ENCODE data around the gene LRCOL1. TPM values are rescaled to one million over a fixed set of nuclear protein-coding genes. Genes with fewer than 3 reads are reported as not detected.
A peak's percentile ranks its signal among the peaks of the same experiment; 100 is the strongest.

LRCOL1 gene
- total RNA-seq, 2 donors from 2014 or later = 0.47 TPM; not detected in 1

DNA sequence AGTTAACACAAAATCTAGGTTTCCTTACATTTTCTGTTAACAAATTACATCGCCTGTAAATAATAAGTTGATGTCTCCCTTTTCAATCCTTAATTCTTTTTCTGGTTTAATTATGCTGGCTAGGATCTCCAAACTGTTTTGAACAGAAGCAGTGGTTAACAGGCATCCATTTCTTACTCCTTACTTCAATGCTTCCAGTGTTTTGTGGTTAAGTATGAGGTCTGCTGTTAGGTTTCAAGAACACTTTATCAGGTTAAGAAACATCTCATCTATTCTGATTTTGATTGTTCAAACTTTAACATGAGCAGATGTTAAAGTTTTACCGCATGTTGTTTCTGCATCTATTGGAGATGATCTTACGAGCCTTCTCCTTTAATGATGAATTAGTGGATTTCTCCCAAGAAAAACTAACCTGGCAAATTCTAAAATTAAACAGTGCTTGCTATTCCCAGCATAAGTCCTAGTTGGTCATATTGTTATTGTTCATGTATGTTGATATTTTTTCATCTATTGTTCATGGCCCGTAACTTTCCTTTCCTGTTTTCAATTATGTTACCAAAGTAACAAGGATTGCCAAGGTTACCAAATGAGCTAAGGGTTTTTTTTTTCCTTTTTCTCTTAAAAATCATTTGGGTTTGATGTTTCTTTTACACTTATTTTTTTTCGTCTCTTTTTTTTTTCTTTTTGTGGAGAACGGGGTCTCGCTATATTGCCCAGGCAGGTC is 43.3 kb upstream of the LRCOL1 start:
- DNase-seq = no peak
- TF ChIP-seq, protein P1, sequence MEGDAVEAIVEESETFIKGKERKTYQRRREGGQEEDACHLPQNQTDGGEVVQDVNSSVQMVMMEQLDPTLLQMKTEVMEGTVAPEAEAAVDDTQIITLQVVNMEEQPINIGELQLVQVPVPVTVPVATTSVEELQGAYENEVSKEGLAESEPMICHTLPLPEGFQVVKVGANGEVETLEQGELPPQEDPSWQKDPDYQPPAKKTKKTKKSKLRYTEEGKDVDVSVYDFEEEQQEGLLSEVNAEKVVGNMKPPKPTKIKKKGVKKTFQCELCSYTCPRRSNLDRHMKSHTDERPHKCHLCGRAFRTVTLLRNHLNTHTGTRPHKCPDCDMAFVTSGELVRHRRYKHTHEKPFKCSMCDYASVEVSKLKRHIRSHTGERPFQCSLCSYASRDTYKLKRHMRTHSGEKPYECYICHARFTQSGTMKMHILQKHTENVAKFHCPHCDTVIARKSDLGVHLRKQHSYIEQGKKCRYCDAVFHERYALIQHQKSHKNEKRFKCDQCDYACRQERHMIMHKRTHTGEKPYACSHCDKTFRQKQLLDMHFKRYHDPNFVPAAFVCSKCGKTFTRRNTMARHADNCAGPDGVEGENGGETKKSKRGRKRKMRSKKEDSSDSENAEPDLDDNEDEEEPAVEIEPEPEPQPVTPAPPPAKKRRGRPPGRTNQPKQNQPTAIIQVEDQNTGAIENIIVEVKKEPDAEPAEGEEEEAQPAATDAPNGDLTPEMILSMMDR (IDR thresholded peaks at IDR 0.05) = no peak
- no peak overlapping the region for H3K9ac ChIP-seq (ENCODE audit: low read depth in 2 of 2, low read length in 2 of 2)
- H3K4me1 ChIP-seq = no peaks in the 10 kb centered on the region
- no peaks in the 10 kb centered on the region for H3K27me3 ChIP-seq
- H3K36me3 ChIP-seq = no peaks in the 10 kb centered on the region
- intact Hi-C loops (cut with DNase I) = no loop called here
- no peak overlapping the region for H3K27ac ChIP-seq
- H3K4me3 ChIP-seq = no peak overlapping the region
- no peaks in the 10 kb centered on the region for H3K9me3 ChIP-seq

DNA sequence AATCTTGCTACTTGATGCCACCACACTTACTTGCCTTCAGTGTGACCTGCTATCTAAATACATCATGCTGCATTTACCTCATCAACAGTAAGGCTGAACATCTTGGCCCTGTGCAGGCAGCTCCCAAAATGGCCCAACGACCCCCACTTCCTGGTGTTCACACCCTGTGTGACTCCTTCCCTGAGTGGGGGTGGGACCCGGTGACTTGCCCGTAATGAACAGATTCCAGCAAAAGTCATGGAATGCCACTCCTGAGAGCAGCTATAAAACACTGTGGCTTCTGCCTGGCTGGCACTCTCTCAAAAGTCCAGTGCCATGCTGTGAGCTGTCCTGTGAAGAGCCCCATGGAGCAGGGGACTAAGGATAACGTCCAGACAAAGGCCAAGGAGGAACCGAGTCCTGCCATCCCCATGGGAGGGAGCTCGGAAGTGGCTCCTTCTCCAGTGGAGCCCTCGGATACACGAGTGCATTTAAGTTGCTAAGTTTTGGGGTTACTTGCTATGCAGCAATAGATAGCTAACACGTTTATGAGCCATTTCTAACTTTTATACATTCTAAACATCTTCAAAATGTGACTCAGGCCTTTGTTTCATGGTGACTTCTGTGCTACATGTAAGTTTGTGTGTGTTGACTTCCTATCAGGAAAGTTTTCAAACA is 41.2 kb upstream of the LRCOL1 start:
- H3K4me1 ChIP-seq = no peaks in the 10 kb centered on the region
- TF ChIP-seq, protein P1 (IDR thresholded peaks at IDR 0.05) = no peak
- intact Hi-C loops (cut with DNase I) = no loop called here
- no peak overlapping the region for H3K9ac ChIP-seq (ENCODE audit: low read depth in 2 of 2, low read length in 2 of 2)
- H3K36me3 ChIP-seq = no peaks in the 10 kb centered on the region
- no peaks in the 10 kb centered on the region for H3K27me3 ChIP-seq
- DNase-seq = no peak
- no peak overlapping the region for H3K27ac ChIP-seq
- H3K4me3 ChIP-seq = no peak overlapping the region
- H3K9me3 ChIP-seq = no peaks in the 10 kb centered on the region

DNA sequence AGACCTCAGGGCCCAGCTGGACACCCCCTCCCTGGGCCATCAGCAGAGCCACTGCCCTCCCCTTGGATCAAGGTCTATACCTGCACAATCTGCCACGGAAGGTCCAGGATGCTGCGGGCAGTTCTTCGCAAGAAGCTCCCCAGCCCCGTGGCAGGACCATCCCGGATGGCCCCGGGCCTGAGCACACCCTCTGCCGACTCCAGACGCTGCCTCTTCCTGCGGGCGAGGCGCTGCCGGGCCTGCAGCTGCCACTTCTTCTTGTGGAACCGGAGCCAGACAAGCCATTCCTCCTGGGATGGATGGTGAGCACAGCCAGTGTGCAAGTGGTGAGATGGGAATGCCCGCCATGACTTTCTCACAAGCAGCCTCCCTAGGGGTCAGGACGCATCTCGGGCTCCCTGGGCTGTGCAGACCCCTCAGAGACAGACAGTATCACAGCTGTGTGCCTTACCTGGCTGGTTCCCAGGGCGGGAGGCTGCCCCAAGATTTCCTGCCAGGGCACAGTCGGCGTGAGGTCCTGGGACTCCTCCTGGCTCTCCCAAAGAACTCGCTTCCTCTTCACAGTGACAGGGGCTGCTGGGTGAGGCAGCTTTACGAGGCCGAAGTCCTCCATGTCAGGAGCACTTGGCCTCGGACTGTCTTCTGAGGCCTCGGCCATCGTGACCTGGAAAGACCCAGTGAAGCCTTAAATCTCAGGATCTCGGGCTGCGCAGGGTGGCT is 39.0 kb upstream of the LRCOL1 start:
- H3K9me3 ChIP-seq = no peaks in the 10 kb centered on the region
- no peaks in the 10 kb centered on the region for H3K4me1 ChIP-seq
- H3K9ac ChIP-seq (ENCODE audit: low read depth in 2 of 2, low read length in 2 of 2) = no peak overlapping the region
- TF ChIP-seq, protein P1 (IDR thresholded peaks at IDR 0.05) = no peak
- no peak overlapping the region for H3K4me3 ChIP-seq
- H3K27ac ChIP-seq = peak overlapping the region; percentile 33
- no peaks in the 10 kb centered on the region for H3K36me3 ChIP-seq
- intact Hi-C loops (cut with DNase I) = no loop called here
- H3K27me3 ChIP-seq = no peaks in the 10 kb centered on the region
- DNase-seq = peak; percentile 72

DNA sequence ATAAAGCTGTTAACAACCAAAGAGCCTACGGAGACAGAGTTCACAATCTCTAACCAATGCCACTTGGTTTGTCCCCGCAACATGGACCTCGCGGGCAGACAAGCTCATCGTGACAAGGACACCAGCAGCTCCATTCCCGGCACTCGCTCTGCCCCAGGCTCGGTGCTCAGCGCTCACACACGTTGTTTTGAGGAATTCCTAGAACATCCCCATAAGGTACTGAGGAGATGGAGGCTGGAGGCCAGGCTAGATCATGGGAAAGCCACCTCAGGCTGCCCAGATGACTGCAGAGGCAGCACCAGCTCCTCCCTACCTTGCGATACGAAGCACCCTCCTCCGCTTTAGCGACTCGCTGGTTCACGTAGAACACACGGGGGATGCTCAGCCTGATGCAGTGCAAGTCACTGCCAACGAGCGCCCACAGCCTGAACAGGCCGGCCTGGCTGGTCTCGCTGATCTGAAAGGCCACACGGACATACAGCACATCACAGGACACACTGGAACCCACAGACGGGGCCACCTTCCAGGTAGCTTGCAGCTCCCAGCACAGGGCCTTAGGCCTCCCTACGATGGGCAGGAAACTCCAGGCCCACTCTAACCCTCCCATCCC is 38.3 kb upstream of the LRCOL1 start:
- H3K9ac ChIP-seq (ENCODE audit: low read depth in 2 of 2, low read length in 2 of 2) = no peak overlapping the region
- H3K9me3 ChIP-seq = no peaks in the 10 kb centered on the region
- TF ChIP-seq, protein P1 (IDR thresholded peaks at IDR 0.05) = no peak
- DNase-seq = no peak
- no peak overlapping the region for H3K27ac ChIP-seq
- no peak overlapping the region for H3K4me3 ChIP-seq
- no peaks in the 10 kb centered on the region for H3K27me3 ChIP-seq
- intact Hi-C loops (cut with DNase I) = no loop called here
- H3K4me1 ChIP-seq = no peaks in the 10 kb centered on the region
- H3K36me3 ChIP-seq = no peaks in the 10 kb centered on the region

DNA sequence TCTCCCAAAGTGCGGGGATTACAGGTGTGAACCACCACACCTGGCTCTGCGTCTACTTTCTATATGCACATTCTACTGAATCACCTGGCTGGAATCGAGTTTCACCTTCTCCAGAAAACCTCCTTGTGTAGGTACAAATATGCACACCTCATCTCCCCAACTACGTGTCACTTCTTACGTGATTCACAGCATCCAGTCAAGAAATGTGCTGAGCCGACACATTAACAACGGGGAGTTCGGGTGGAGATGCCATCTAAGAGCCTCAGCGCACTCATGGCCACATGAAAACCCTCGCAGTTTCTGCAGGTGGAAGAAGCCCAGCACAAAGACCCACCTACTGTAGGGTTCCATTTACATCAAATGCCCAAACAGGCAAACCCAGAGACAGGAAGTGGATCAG is 37.5 kb upstream of the LRCOL1 start:
- H3K9me3 ChIP-seq = no peaks in the 10 kb centered on the region
- no peak for DNase-seq
- TF ChIP-seq, protein P1 (IDR thresholded peaks at IDR 0.05) = no peak
- no peak overlapping the region for H3K27ac ChIP-seq
- H3K36me3 ChIP-seq = no peaks in the 10 kb centered on the region
- H3K9ac ChIP-seq (ENCODE audit: low read depth in 2 of 2, low read length in 2 of 2) = no peak overlapping the region
- H3K4me3 ChIP-seq = no peak overlapping the region
- intact Hi-C loops (cut with DNase I) = no loop called here
- H3K4me1 ChIP-seq = no peaks in the 10 kb centered on the region
- H3K27me3 ChIP-seq = no peaks in the 10 kb centered on the region
